RKO (cell line): ENCODE measurements around the gene XPC.
"Not testable (repeated sequence)": the region's sequence is repeated elsewhere in the genome, so short reads cannot be mapped to it uniquely, and the experiment has no call there.

ENCODE experiments used
- DNase-seq: peaks from one replicate; pipeline ENCODE4 v3.0.0-alpha.2; 2016; ENCODE audit warnings: low spot score

The XPC gene

DNA sequence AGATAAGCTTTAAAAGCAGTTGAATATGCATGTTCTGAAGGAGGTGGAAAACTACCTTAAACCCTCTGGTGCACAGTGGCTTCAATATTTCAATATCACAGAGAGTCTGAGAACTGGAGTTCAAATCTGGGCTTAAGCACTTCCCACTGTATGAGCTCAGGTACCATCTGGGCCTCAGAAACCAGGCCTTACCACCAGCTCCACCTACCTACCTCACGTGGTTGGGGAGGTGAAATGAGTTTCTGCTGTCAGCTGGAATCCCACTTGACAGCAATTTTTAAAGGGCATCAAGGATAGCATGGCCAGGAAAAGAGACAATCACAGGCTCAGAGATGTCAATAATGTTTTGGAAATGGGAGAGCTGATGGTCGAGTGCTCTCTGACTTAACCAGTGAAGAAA is 58.8 kb downstream of the XPC start:
- no peak for DNase-seq

DNA sequence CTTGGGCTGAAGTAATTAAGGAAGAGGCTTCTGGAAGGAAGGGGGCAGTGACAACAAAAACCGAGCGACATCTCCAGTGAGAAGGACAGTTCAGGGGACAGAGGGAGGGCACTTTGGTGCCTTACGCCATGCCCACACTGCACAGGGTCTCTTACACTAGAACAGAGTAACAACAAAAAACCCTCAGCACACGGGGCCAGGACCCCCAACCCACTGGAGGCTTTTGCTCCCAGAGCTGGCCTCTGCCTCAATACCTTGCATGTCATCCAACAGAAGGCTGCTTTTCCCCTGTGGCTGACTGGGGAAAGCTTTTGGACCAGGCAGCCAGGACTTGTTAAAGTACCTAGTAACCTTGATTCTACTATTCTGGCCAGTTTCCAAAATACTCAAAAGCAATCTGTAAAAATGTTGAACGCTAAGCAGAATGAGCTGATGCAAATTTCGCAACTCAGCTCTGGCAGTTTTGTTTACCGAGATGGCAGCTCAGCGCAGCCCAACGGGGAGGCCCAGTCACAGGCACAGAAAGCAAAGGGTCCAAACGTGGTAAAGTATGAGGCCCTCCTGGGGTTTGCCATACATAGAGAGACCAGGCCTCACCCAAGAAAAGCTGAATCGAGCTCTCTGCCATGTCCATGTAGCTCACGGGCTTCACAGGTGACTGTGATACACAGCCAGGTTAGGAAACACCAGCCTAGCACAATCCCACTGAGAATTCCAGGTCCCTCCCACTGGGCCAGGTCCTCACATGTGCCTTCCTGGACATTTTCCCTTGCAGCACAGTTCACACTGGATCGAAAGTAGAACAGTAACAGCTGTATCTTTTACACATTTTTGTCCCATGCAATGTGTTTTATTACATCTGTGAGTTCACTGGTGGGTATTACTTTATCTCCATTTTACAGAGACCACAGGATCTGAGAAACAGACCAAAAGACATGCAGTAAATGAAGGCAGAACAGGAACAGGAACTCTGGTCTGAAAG is 59.7 kb downstream of the XPC start:
- no peak for DNase-seq

DNA sequence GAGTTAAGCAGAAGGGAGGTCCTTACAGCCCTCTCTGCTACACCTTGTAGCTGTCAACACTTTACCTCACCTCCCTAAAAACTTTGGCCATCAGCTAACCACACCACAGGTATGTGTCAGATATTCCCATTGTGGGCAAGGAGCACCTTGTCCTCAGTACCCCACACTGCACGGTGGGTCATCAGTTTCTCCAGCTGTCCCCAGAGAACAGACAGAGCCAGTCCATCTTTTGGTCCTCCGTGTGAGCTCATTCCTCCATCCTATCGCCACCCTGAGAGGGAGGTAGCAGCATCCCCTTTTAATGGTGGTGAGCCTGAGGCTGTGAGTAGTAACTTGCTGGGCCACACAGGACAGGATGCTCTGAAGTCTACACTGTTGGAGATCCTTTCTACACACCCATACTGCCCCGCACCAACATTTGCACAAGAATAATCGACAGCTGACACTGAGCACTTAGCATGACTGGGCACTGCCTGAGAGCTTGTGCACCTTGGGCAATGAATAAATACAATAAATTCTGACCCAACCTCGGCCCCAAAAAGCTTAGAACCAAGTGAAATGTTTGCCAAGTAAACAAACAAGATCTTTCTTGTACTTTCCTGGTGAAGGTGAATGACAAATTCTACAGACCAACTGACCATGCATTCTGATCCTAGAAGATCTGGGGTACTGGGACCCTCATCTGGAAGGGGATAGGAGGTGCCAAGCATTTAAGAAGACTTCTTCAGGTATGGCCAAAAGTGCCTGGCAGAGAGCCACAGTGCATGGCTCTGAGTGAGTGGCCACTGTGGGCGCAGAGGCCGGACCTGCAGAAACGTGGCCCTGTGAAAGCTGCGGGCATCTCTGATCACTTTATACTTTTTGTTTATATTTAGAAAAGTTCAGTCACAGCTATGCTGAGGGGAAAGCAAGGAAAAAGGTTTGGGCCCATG is 60.7 kb downstream of the XPC start:
- DNase-seq, result no peak

DNA sequence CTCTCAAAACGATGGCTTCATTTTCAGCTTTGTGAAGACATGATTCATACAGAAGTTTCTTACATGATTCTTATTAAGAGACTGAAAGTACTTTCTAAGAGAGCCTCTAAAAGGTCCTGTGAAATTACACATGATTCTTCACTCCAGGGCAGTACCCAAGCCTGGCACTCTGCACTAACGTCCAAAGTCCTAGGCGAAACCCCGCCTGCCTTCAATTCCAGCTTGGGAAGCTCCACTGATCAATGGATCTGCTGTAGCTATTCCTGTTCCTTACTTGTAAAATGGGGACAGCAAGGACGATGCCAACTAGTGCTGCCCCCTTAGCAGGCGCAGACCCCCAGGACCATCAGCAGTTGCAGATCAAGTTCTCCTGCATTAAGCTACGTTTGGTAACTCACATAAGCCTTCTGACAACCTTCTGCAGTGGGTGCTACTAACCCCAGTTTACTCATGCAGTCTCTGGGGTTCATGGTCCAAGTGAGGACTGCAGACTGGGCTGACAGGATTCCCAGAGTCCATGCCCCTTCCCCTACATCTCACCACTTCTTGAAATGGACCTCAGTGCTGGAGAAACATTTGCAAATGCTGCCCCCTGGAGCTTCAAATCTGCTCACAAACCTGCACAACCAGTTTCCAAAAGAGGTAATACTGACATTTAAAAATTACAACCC is 64.3 kb downstream of the XPC start:
- no peak for DNase-seq

DNA sequence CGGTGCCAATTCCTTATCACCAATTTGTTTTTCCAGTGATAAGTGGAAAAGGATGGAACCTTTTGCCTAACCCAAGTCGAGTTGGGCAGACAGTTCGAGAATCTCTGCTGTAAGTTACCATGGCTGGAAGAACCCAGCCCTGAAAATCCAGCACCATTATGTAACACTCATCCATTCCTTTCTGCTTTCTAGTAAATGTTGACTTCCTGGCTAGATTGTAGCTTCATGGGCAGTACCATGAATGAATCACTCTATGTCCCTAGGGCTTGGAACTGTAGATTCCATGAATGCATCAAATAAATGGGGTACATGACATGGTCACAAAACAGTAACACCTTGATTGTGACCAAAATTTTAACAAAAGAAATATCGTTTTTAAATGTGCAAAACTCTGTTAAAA is 67.7 kb downstream of the XPC start:
- no peak for DNase-seq

DNA sequence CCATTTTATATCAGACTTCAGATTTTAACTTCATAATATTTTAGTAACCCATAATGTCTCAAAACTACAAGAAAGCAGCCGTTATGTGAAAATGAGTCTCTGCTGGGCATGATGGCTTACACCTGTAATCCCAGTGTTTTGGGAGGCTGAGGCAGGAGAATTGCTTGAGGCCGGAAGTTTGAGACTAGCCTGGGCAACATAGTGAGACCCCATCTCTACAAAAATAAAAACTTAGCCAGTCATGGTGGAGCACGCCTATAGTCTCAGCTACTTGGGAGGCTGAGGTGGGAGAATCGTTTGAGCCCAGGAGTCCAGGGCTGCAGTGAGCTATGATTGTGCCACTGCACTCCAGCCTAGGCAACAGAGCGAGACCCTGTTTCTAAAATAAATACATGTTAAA is 68.6 kb downstream of the XPC start:
- not testable (repeated sequence) for DNase-seq

DNA sequence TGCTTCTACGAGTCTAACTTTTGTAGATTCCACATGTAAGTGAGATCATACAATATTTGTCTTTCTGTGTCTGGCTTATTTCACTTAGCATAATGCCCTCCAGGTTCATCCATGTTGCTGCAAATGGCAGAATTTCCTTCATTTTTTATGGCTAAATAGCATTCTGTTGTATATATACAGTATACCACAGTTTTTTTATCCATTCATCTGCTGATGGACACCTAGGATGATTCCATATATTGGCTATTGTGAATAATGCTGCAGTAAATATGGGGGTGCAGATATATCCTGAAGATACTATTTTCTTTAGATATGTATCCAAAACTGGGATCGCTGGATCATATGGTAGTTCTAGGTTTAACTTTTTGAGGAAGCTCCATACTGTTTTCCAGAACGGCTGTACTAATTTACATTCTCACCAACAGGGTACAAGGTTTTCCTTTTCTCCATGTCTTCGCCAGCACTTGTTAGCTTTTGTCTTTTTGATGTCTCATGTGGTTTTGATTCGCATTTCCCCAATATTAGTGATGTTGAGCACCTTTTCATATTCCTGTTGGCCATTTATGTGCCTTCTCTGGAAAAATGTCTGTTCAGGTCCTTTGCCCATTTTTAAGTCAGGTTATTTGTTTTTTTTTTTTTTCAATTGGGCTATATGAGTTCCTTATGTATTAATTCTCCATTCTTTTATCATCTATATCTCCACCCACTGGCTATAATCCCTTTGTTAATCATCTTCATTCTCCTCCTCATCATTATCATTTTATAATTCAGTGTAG is 80.6 kb downstream of the XPC start:
- no peak for DNase-seq

DNA sequence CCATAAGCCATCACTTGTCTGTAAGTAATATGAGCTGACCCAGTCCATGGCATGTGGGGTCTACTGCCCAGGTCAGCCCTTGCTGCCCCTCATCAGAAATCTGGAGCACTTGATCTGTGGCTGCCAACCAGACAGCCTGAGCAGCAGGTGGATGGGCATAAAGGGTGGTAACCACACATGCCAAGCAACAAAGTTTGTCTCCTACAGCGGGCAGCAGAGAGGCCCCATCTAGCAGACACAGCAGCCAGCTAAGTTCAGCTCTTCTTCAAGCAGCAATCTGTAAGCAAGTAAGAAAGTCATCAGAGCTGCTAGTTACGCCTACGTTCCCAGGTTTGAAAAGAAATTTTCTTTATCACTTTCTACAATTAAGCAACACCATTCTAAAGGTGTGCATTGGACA is 81.7 kb downstream of the XPC start:
- no peak for DNase-seq
